PFSK-1 (cell line): ENCODE results near the gene AGBL5.

ENCODE experiments used
- FOXP2 ChIP-seq: optimal IDR thresholded peaks from 2 replicates; pipeline ENCODE3; 2011; ENCODE audit warnings: borderline replicate concordance, control low read depth, inconsistent platforms; ENCODE audit not compliant: insufficient read depth; ENCODE audit errors: extremely low read length, extremely low read depth
- POLR2AphosphoS5 ChIP-seq: IDR thresholded peaks from 2 replicates; pipeline ENCODE4 v1.6.1; 2012; ENCODE audit warnings: low read depth, mild to moderate bottlenecking, control low read depth, low read length, moderate library complexity
- REST ChIP-seq, 2 experiments: IDR thresholded peaks; 2 replicates each; pipeline versions ENCODE4 v1.6.1 to v1.8.0; 2011 to 2012; ENCODE audit warnings: low read depth in 2 of 2, low read length in 2 of 2, control low read depth in 1 of 2, inconsistent platforms in 1 of 2, mild to moderate bottlenecking in 1 of 2, moderate library complexity in 1 of 2; ENCODE audit not compliant: insufficient read depth in 1 of 2
- SIN3A ChIP-seq: IDR thresholded peaks from 2 replicates; pipeline ENCODE4 v1.6.1; 2012; ENCODE audit warnings: mild to moderate bottlenecking, low read length, moderate library complexity, borderline replicate concordance; ENCODE audit not compliant: insufficient read depth
- TAF1 ChIP-seq: IDR thresholded peaks from 2 replicates; pipeline ENCODE4 v1.6.1; 2012; ENCODE audit warnings: low read length, control low read depth, borderline replicate concordance; ENCODE audit not compliant: insufficient read depth

GRCh38 chr2:27074738-27075565 is 23.5 kb downstream of the AGBL5 start:
- TF ChIP-seq REST (IDR thresholded peaks at IDR 0.05; ENCODE audit: insufficient read depth in 1 of 2, low read depth in 2 of 2, low read length in 2 of 2) (no peak), POLR2AphosphoS5 (no peak), TAF1 (no peak), SIN3A (no peak), FOXP2 (no peak)
